RWPE2 (cell line): ENCODE results near the gene TMEM174.

Source experiments
- ATAC-seq: fragments of 200-7000 bp; cut with Tn5 transposase; 3 replicates; pipeline ENCODE4 v1.9.1; 2021; ENCODE audit warnings: low read depth
- DNase-seq: peaks from one replicate; pipeline ENCODE4 v3.0.0-alpha.2; 2020; ENCODE audit warnings: low spot score
- H3K27ac ChIP-seq: fragments of 450-650 bp; 2 replicates; pipeline ENCODE4 v1.5.1; 2017; ENCODE audit warnings: mild to moderate bottlenecking; ENCODE audit not compliant: poor library complexity, severe bottlenecking
- H3K27me3 ChIP-seq: fragments of 250-450 bp; sonication (Bioruptor Pico); 2 replicates; pipeline ENCODE4 v1.5.1; 2021; ENCODE audit warnings: mild to moderate bottlenecking, moderate library complexity; ENCODE audit not compliant: insufficient read depth, poor library complexity, severe bottlenecking
- H3K36me3 ChIP-seq: fragments of 250-450 bp; sonication (Bioruptor Pico); 2 replicates; pipeline ENCODE4 v1.5.1; 2020; ENCODE audit warnings: low read depth, mild to moderate bottlenecking, moderate library complexity
- H3K4me1 ChIP-seq: fragments of 250-450 bp; sonication (Bioruptor Pico); 2 replicates; pipeline ENCODE4 v1.5.1; 2021; ENCODE audit warnings: mild to moderate bottlenecking, moderate library complexity; ENCODE audit not compliant: insufficient read depth, poor library complexity, severe bottlenecking
- H3K4me3 ChIP-seq: fragments of 250-450 bp; sonication (Bioruptor Pico); 2 replicates; pipeline ENCODE4 v1.5.1; 2021; ENCODE audit warnings: mild to moderate bottlenecking, moderate library complexity; ENCODE audit not compliant: severe bottlenecking
- H3K9me3 ChIP-seq: fragments of 250-450 bp; sonication (Bioruptor Pico); 2 replicates; pipeline ENCODE4 v1.5.1; 2021; ENCODE audit warnings: mild to moderate bottlenecking, moderate library complexity; ENCODE audit not compliant: severe bottlenecking
- TF ChIP-seq, protein P1 (sequence below): fragments of 450-650 bp; IDR thresholded peaks from one replicate; pipeline ENCODE4 v1.5.1; 2017; ENCODE audit warnings: mild to moderate bottlenecking, moderate library complexity; ENCODE audit not compliant: poor library complexity, severe bottlenecking

Gene TMEM174

DNA sequence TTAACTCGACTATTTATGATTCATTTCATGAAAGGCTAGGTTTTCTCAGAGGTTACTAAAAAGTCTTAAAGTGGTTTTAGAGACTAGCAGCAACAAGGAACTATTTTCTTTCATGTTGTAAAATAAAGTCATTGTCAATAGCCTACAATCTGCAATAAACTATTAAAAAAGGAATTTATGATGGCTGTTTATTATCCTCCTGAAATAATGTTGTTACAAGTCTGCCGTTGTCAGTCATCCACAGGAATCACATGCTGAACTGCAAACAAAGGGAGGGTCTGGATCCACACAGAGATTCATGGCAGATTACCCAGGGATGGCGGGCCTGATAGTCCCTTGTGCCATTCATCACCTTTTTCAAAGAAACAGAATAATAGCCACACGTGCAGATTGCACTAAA is 49.2 kb downstream of the TMEM174 start:
- ATAC-seq (no peak), DNase-seq (no peak)
- no peaks in the 10 kb centered on the region for H3K36me3 ChIP-seq
- H3K27me3 ChIP-seq: no peaks in the 10 kb centered on the region
- TF ChIP-seq, protein P1, sequence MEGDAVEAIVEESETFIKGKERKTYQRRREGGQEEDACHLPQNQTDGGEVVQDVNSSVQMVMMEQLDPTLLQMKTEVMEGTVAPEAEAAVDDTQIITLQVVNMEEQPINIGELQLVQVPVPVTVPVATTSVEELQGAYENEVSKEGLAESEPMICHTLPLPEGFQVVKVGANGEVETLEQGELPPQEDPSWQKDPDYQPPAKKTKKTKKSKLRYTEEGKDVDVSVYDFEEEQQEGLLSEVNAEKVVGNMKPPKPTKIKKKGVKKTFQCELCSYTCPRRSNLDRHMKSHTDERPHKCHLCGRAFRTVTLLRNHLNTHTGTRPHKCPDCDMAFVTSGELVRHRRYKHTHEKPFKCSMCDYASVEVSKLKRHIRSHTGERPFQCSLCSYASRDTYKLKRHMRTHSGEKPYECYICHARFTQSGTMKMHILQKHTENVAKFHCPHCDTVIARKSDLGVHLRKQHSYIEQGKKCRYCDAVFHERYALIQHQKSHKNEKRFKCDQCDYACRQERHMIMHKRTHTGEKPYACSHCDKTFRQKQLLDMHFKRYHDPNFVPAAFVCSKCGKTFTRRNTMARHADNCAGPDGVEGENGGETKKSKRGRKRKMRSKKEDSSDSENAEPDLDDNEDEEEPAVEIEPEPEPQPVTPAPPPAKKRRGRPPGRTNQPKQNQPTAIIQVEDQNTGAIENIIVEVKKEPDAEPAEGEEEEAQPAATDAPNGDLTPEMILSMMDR: no peak
- H3K4me1 ChIP-seq: no peaks in the 10 kb centered on the region
- H3K9me3 ChIP-seq: no peaks in the 10 kb centered on the region
- H3K4me3 ChIP-seq: no peak overlapping the region
- no peak overlapping the region for H3K27ac ChIP-seq
